ENCODE measurements around the gene PRMT9.

PRMT9 gene

GRCh38 chr4:147678796-147679549, 5.0 kb downstream of the PRMT9 start:
- no peak for DNase-seq (ENCODE audit: low spot score)

- no peak for DNase-seq (ENCODE audit: low spot score)
These were observed 5.9 kb downstream of the PRMT9 start for GRCh38 chr4:147678106-147678505.

- no peak for DNase-seq (ENCODE audit: low spot score)
These were observed 9.5 kb downstream of the PRMT9 start for GRCh38 chr4:147674496-147674895.

GRCh38 chr4:147674073-147674472, 9.9 kb downstream of the PRMT9 start:
- DNase-seq (ENCODE audit: low spot score) = no peak

- no peak for DNase-seq (ENCODE audit: low spot score)
These were observed 25.5 kb downstream of the PRMT9 start for GRCh38 chr4:147658501-147658900.

GRCh38 chr4:147655639-147656038, 28.3 kb downstream of the PRMT9 start:
- no peak for DNase-seq (ENCODE audit: low spot score)

- no peak for DNase-seq (ENCODE audit: low spot score)
These were observed 32.4 kb downstream of the PRMT9 start for GRCh38 chr4:147651563-147651962.

GRCh38 chr4:147648656-147649055, 35.3 kb downstream of the PRMT9 start:
- no peak for DNase-seq (ENCODE audit: low spot score)

GRCh38 chr4:147645099-147645498, 38.9 kb downstream of the PRMT9 start:
- no peak for DNase-seq (ENCODE audit: low spot score)

- DNase-seq (ENCODE audit: low spot score) = no peak
These were observed 39.5 kb downstream of the PRMT9 start for GRCh38 chr4:147644471-147644870.

GRCh38 chr4:147643616-147644015, 40.3 kb downstream of the PRMT9 start:
- DNase-seq (ENCODE audit: low spot score) = no peak

GRCh38 chr4:147640331-147640730, 43.6 kb downstream of the PRMT9 start:
- no peak for DNase-seq (ENCODE audit: low spot score)

GRCh38 chr4:147639388-147639787, 44.6 kb downstream of the PRMT9 start:
- no peak for DNase-seq (ENCODE audit: low spot score)

- DNase-seq (ENCODE audit: low spot score) = no peak
These were observed 45.0 kb downstream of the PRMT9 start for GRCh38 chr4:147638942-147639341.

- DNase-seq (ENCODE audit: low spot score) = no peak
These were observed 45.6 kb downstream of the PRMT9 start for GRCh38 chr4:147638365-147638764.

- no peak for DNase-seq (ENCODE audit: low spot score)
These were observed 48.6 kb downstream of the PRMT9 start for GRCh38 chr4:147635348-147635747.

GRCh38 chr4:147633643-147634042, 50.3 kb downstream of the PRMT9 start:
- DNase-seq (ENCODE audit: low spot score) = no peak

- DNase-seq (ENCODE audit: low spot score) = no peak
These were observed 50.9 kb downstream of the PRMT9 start for GRCh38 chr4:147633113-147633512.

GRCh38 chr4:147629783-147630730, 53.9 kb downstream of the PRMT9 start:
- DNase-seq (ENCODE audit: low spot score) = no peak

GRCh38 chr4:147628415-147628814, 55.5 kb downstream of the PRMT9 start:
- DNase-seq (ENCODE audit: low spot score) = no peak

- DNase-seq (ENCODE audit: low spot score) = no peak
These were observed 57.1 kb downstream of the PRMT9 start for GRCh38 chr4:147626903-147627302.

GRCh38 chr4:147625733-147626132, 58.2 kb downstream of the PRMT9 start:
- no peak for DNase-seq (ENCODE audit: low spot score)

GRCh38 chr4:147620315-147620714, 63.6 kb downstream of the PRMT9 start:
- DNase-seq (ENCODE audit: low spot score) = no peak
